Measurements from ENCODE around the gene ELAVL2.

Gene ELAVL2

GRCh38 chr9:23662320-23662719 is 163.7 kb downstream of the ELAVL2 start:
- no peak for DNase-seq (ENCODE audit: low spot score)

- DNase-seq (ENCODE audit: low spot score): no peak
Measured at GRCh38 chr9:23659346-23660006, 166.6 kb downstream of the ELAVL2 start.

- DNase-seq (ENCODE audit: low spot score): no peak
Measured at GRCh38 chr9:23658376-23659258, 167.4 kb downstream of the ELAVL2 start.

GRCh38 chr9:23651051-23651450 is 175.0 kb downstream of the ELAVL2 start:
- no peak for DNase-seq (ENCODE audit: low spot score)

GRCh38 chr9:23648651-23649050 is 177.4 kb downstream of the ELAVL2 start:
- no peak for DNase-seq (ENCODE audit: low spot score)

GRCh38 chr9:23644896-23645295 is 181.1 kb downstream of the ELAVL2 start:
- DNase-seq (ENCODE audit: low spot score): peak; percentile 60

- DNase-seq (ENCODE audit: low spot score): peak; percentile 45
Measured at GRCh38 chr9:23644326-23644725, 181.7 kb downstream of the ELAVL2 start.

- peak; percentile 14 for DNase-seq (ENCODE audit: low spot score)
Measured at GRCh38 chr9:23643656-23644258, 182.3 kb downstream of the ELAVL2 start.

Measured in cerebellar cortex (tissue), 1 donor.